SU-DHL-6 (cell line): ENCODE data around the gene SEPHS1.

Experiments
- H2AFZ ChIP-seq: fragments of 200-600 bp; sonication (generic); 2 replicates; pipeline ENCODE4 v1.6.1; 2014; ENCODE audit warnings: low read depth, mild to moderate bottlenecking, moderate library complexity, mixed read lengths, antibody characterized with exemption, low read length; ENCODE audit not compliant: severe bottlenecking
- H3F3A ChIP-seq: fragments of 200-600 bp; shearing (Covaris generic); 2 replicates; pipeline ENCODE4 v1.6.0; 2016; ENCODE audit warnings: antibody characterized with exemption, mild to moderate bottlenecking; ENCODE audit not compliant: insufficient read depth
- H3K27ac ChIP-seq: fragments of 200-600 bp; sonication (generic); 2 replicates; pipeline ENCODE4 v1.5.1; 2016; ENCODE audit warnings: low read depth, mild to moderate bottlenecking, low read length, moderate library complexity, mixed read lengths
- H3K27me3 ChIP-seq: fragments of 200-600 bp; sonication (generic), shearing (Covaris generic); 2 replicates; pipeline ENCODE4 v1.6.0; 2014; ENCODE audit warnings: mild to moderate bottlenecking, low read length
- H3K36me3 ChIP-seq: fragments of 200-600 bp; sonication (generic); 2 replicates; pipeline ENCODE4 v1.6.1; 2014; ENCODE audit warnings: mild to moderate bottlenecking, low read length, mixed read lengths
- H3K4me2 ChIP-seq: fragments of 300-600, 200-600 bp; shearing (Covaris generic), sonication (generic); 2 replicates; pipeline ENCODE4 v1.6.0; 2014; ENCODE audit warnings: low read length, low read depth, mild to moderate bottlenecking; ENCODE audit not compliant: poor library complexity, severe bottlenecking
- H3K4me3 ChIP-seq: fragments of 200-600 bp; sonication (generic); 2 replicates; pipeline ENCODE4 v1.5.1; 2014; ENCODE audit warnings: antibody characterized with exemption, low read length, mild to moderate bottlenecking, mixed read lengths; ENCODE audit not compliant: insufficient read depth, poor library complexity, severe bottlenecking
- H3K79me2 ChIP-seq: fragments of 200-600 bp; sonication (generic); 2 replicates; pipeline ENCODE4 v1.6.1; 2014; ENCODE audit warnings: mild to moderate bottlenecking, low read length, moderate library complexity; ENCODE audit not compliant: insufficient read depth
- H3K9ac ChIP-seq: fragments of 200-600 bp; sonication (generic); 2 replicates; pipeline ENCODE4 v1.7.0; 2014; ENCODE audit warnings: mild to moderate bottlenecking, low read length
- H3K9me2 ChIP-seq: fragments of 200-600 bp; sonication (generic); replicated peaks from 2 replicates; pipeline ENCODE4 v1.6.1; 2014; ENCODE audit warnings: low read length; ENCODE audit not compliant: insufficient read depth
- H3K9me3 ChIP-seq: fragments of 200-600 bp; sonication (generic); 2 replicates; pipeline ENCODE4 v1.6.1; 2014; ENCODE audit warnings: low read length, mixed read lengths; ENCODE audit not compliant: insufficient read depth
- H4K20me1 ChIP-seq: fragments of 200-600 bp; sonication (generic); 2 replicates; pipeline ENCODE4 v1.6.1; 2014; ENCODE audit warnings: low read depth, mild to moderate bottlenecking, antibody characterized with exemption, low read length, moderate library complexity, mixed read lengths
- CTCF ChIP-seq: fragments of 200-600 bp; sonication (generic); IDR thresholded peaks from one replicate; pipeline ENCODE4 v1.5.1; 2017; ENCODE audit warnings: antibody characterized with exemption, mild to moderate bottlenecking, low read length, moderate library complexity; ENCODE audit not compliant: insufficient read depth, poor library complexity, severe bottlenecking
- EZH2phosphoT487 ChIP-seq: fragments of 200-600 bp; sonication (generic), shearing (Covaris generic); conservative IDR thresholded peaks from 2 replicates; pipeline ENCODE4 v1.6.1; 2018; ENCODE audit warnings: mild to moderate bottlenecking, antibody characterized with exemption, low read length, moderate library complexity, mixed read lengths

SEPHS1 gene

GRCh38 chr10:13322615-13323148 is 25.4 kb downstream of the SEPHS1 start:
- H3K27me3 ChIP-seq, result no peaks in the 10 kb centered on the region
- H3K4me2 ChIP-seq, result no peak overlapping the region
- no peak overlapping the region for H3K4me3 ChIP-seq
- no peak overlapping the region for H3K27ac ChIP-seq
- H3K9me2 ChIP-seq, result no peaks in the 10 kb centered on the region
- H2AFZ ChIP-seq, result no peak overlapping the region
- TF ChIP-seq CTCF (no peak), EZH2phosphoT487 (no peak)
- H3K9me3 ChIP-seq, result no peaks in the 10 kb centered on the region
- no peaks in the 10 kb centered on the region for H3F3A ChIP-seq
- H3K36me3 ChIP-seq, result peaks cover 16% of the 10 kb centered on the region
- H3K9ac ChIP-seq, result no peak overlapping the region
- H3K79me2 ChIP-seq, result no peaks in the 10 kb centered on the region
- H4K20me1 ChIP-seq, result no peaks in the 10 kb centered on the region

- no peak overlapping the region for H3K4me3 ChIP-seq
- no peaks in the 10 kb centered on the region for H3K27me3 ChIP-seq
- H4K20me1 ChIP-seq, result no peaks in the 10 kb centered on the region
- H2AFZ ChIP-seq, result no peak overlapping the region
- no peaks in the 10 kb centered on the region for H3K9me2 ChIP-seq
- H3K36me3 ChIP-seq, result peaks cover 12% of the 10 kb centered on the region
- TF ChIP-seq EZH2phosphoT487 (no peak), CTCF (no peak)
- no peaks in the 10 kb centered on the region for H3K9me3 ChIP-seq
- H3K27ac ChIP-seq, result no peak overlapping the region
- no peaks in the 10 kb centered on the region for H3F3A ChIP-seq
- no peaks in the 10 kb centered on the region for H3K79me2 ChIP-seq
- H3K4me2 ChIP-seq, result no peak overlapping the region
- H3K9ac ChIP-seq, result no peak overlapping the region
These were observed 26.5 kb downstream of the SEPHS1 start for GRCh38 chr10:13321576-13321975.

GRCh38 chr10:13319166-13319565 is 28.9 kb downstream of the SEPHS1 start:
- no peak for TF ChIP-seq EZH2phosphoT487
- H3K9ac ChIP-seq, result no peak overlapping the region
- H3K27ac ChIP-seq, result no peak overlapping the region
- H3F3A ChIP-seq, result no peaks in the 10 kb centered on the region
- H3K9me3 ChIP-seq, result no peaks in the 10 kb centered on the region
- no peak overlapping the region for H2AFZ ChIP-seq
- no peak overlapping the region for H3K4me2 ChIP-seq
- no peak overlapping the region for H3K4me3 ChIP-seq
- peaks cover 1% of the 10 kb centered on the region; the same call in 1 of the 2 replicates for H3K36me3 ChIP-seq
- H3K79me2 ChIP-seq, result no peaks in the 10 kb centered on the region
- no peaks in the 10 kb centered on the region for H3K9me2 ChIP-seq
- H4K20me1 ChIP-seq, result no peaks in the 10 kb centered on the region
- H3K27me3 ChIP-seq, result no peaks in the 10 kb centered on the region

- no peaks in the 10 kb centered on the region; the same call in 1 of the 2 replicates for H3K36me3 ChIP-seq
- no peak for TF ChIP-seq CTCF
- no peak for TF ChIP-seq EZH2phosphoT487
- H3K27ac ChIP-seq, result no peak overlapping the region
- H3K79me2 ChIP-seq, result no peaks in the 10 kb centered on the region
- no peaks in the 10 kb centered on the region for H4K20me1 ChIP-seq
- no peaks in the 10 kb centered on the region for H3K9me3 ChIP-seq
- no peaks in the 10 kb centered on the region for H3F3A ChIP-seq
- H2AFZ ChIP-seq, result no peak overlapping the region
- H3K4me3 ChIP-seq, result no peak overlapping the region
- H3K9me2 ChIP-seq, result no peaks in the 10 kb centered on the region
- H3K4me2 ChIP-seq, result no peak overlapping the region
- H3K9ac ChIP-seq, result no peak overlapping the region
- H3K27me3 ChIP-seq, result no peaks in the 10 kb centered on the region
These were observed 30.6 kb downstream of the SEPHS1 start for GRCh38 chr10:13317474-13317873.
